Measurements from ENCODE around the gene GLRX. TPM values are rescaled to one million over a fixed set of nuclear protein-coding genes. Genes with fewer than 3 reads are reported as not detected.

GLRX gene
- total RNA-seq, 1 experiment from 2014 or later, result 17.9 TPM

DNA sequence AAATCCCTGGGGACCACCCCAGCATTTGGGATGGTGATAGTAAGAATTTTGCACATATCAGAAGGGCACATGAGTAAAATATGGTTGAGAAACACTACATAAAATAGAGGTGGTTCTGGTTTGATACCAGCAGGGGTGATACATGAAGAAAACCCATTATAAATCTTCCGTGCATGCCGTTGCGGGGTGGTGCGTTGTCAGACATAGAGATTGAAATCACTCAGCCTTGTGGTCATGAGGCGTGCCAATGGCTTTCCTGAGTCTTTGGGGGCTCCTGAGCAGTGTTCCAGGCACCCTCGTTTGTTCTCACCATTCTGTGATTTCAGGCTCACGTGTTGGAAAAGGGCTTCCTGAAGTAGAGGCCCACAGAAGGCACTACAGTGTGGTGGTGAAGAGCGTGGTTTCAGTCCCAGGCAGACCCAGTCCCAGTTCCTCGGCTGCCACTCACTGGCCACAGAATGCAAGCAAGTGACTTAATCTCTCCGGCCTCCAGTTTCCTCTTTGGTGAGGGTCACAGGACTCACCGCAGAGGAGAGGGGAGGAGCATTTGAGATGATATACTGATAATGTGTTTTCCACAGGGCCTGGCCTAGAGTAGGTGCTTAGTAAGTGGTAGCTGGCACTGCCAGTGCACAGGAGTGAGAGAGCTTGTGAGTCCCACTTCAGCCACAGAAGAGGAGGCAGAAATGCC lies 20.5 kb upstream of the GLRX start:
- Mint-ChIP-seq H3K4me1 (ENCODE audit: low read depth, unreplicated experiment) (no peaks in the 10 kb centered on the region), H3K27me3 (ENCODE audit: insufficient read depth, unreplicated experiment) (no peaks in the 10 kb centered on the region)

DNA sequence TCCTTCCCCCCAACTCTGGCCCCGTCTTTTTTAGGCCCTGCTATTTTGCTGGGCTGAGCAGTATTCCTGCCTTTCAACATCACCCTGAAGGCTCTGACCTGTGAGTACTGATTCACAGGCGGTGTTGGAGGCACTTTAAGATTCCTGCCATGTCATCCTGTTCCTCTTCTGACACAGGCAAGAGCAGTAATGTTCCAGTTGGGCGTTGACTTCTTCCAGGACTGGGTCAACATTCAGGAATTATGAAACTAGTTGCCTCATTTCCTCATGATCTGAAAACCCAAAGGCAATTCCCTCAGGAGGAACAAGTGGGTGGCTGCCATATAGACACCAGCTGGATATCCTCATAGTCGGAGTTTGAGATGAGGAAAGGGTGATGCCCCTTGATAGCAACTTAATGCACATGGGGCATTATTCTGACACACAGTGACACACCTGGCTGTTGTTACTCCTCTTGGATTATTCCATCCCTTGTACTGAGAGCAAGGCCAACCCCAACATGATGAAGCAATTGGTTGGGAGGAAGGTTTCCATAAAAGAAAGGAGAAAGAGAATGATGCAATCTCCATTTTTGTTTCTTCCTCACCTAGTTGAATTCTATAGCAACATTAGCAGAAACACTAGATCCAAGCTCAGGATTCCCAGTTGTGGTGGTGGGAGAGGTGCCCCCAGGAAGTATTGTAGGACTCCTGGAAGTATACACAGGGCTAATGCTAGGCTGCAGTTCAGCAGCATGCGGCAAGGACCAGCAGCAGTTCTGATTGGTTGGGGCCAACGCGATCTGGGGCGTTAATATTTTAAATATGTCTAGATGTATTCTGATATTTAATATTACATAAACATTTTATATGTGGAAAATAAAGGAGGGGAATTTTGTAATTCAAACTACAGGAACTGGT lies 19.6 kb upstream of the GLRX start:
- intact Hi-C loops (cut with micrococcal nuclease; ENCODE audit: unreplicated experiment), result loop anchor here (10.0 kb wide), 1 partner anchor 287 kb away; the partner anchor contains the start of genes ARSK and SKIC3
- H3K9me3 Mint-ChIP-seq (ENCODE audit: unreplicated experiment), result no peaks in the 10 kb centered on the region
- no peak overlapping the region for H3K27ac Mint-ChIP-seq (ENCODE audit: unreplicated experiment)
- no peaks in the 10 kb centered on the region for H3K36me3 ChIP-seq (ENCODE audit: control insufficient read depth, insufficient read depth, low read length)
- no peaks in the 10 kb centered on the region for H3K4me1 Mint-ChIP-seq (ENCODE audit: low read depth, unreplicated experiment)
- H3K4me1 ChIP-seq, result no peaks in the 10 kb centered on the region
- H3K36me3 Mint-ChIP-seq (ENCODE audit: insufficient read depth, unreplicated experiment), result no peaks in the 10 kb centered on the region
- no TSS peak for BruUV-seq (replicated peaks)
- DNase-seq, result no peak
- ChIA-PET CTCF (interaction anchor here (0.8 kb wide), 1 partner anchor 61 kb away, joined by 3 read pairs; no protein-coding TSS in a partner anchor), POLR2A (no interaction called here)
- no peaks in the 10 kb centered on the region for H3K9me3 ChIP-seq
- H3K4me3 ChIP-seq (ENCODE audit: low read depth, low read length), result no peak overlapping the region
- H3K4me3 Mint-ChIP-seq (ENCODE audit: unreplicated experiment), result no peak overlapping the region
- TF ChIP-seq, protein P1, sequence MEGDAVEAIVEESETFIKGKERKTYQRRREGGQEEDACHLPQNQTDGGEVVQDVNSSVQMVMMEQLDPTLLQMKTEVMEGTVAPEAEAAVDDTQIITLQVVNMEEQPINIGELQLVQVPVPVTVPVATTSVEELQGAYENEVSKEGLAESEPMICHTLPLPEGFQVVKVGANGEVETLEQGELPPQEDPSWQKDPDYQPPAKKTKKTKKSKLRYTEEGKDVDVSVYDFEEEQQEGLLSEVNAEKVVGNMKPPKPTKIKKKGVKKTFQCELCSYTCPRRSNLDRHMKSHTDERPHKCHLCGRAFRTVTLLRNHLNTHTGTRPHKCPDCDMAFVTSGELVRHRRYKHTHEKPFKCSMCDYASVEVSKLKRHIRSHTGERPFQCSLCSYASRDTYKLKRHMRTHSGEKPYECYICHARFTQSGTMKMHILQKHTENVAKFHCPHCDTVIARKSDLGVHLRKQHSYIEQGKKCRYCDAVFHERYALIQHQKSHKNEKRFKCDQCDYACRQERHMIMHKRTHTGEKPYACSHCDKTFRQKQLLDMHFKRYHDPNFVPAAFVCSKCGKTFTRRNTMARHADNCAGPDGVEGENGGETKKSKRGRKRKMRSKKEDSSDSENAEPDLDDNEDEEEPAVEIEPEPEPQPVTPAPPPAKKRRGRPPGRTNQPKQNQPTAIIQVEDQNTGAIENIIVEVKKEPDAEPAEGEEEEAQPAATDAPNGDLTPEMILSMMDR (IDR thresholded peaks at IDR 0.05; ENCODE audit: insufficient read depth in 1 of 2, low read depth in 1 of 2, low read length in 1 of 2, severe bottlenecking in 1 of 2, unreplicated experiment in 1 of 2), result no peak
- H3K27me3 ChIP-seq (replicated peaks; ENCODE audit: control insufficient read depth, insufficient read depth, low read length), result no peaks in the 10 kb centered on the region
- H3K27me3 Mint-ChIP-seq (ENCODE audit: insufficient read depth, unreplicated experiment), result no peaks in the 10 kb centered on the region

More for the DNA sequence above, 20.5 kb upstream of the GLRX start:
- Histone ChIP-seq H3K4me3 (ENCODE audit: low read depth, low read length) (no peak overlapping the region), H3K4me1 (no peaks in the 10 kb centered on the region), H3K9me3 (no peaks in the 10 kb centered on the region), H3K27me3 (replicated peaks; ENCODE audit: control insufficient read depth, insufficient read depth, low read length) (no peaks in the 10 kb centered on the region), H3K36me3 (ENCODE audit: control insufficient read depth, insufficient read depth, low read length) (no peaks in the 10 kb centered on the region)
- intact Hi-C loops (cut with micrococcal nuclease; ENCODE audit: unreplicated experiment), result loop anchor here (1.0 to 10.0 kb wide), 2 partner anchors 62 to 288 kb away; partner anchors contain the start of genes ARSK and SKIC3
- no peak overlapping the region for H3K4me3 Mint-ChIP-seq (ENCODE audit: unreplicated experiment)
- no peak overlapping the region for H3K27ac Mint-ChIP-seq (ENCODE audit: unreplicated experiment)
- POLR2A ChIA-PET, result no interaction called here
- BruUV-seq (replicated peaks), result no TSS peak
- TF ChIP-seq, protein P1 (IDR thresholded peaks at IDR 0.05; ENCODE audit: insufficient read depth in 1 of 2, low read depth in 1 of 2, low read length in 1 of 2, severe bottlenecking in 1 of 2, unreplicated experiment in 1 of 2), result peak in 1 of 2 experiments; percentile 31
- no peak for DNase-seq
- no peaks in the 10 kb centered on the region for H3K36me3 Mint-ChIP-seq (ENCODE audit: insufficient read depth, unreplicated experiment)
- CTCF ChIA-PET, result interaction anchor here (2.0 kb wide), 1 partner anchor 62 kb away, joined by 12 read pairs; no protein-coding TSS in a partner anchor
- H3K9me3 Mint-ChIP-seq (ENCODE audit: unreplicated experiment), result no peaks in the 10 kb centered on the region

DNA sequence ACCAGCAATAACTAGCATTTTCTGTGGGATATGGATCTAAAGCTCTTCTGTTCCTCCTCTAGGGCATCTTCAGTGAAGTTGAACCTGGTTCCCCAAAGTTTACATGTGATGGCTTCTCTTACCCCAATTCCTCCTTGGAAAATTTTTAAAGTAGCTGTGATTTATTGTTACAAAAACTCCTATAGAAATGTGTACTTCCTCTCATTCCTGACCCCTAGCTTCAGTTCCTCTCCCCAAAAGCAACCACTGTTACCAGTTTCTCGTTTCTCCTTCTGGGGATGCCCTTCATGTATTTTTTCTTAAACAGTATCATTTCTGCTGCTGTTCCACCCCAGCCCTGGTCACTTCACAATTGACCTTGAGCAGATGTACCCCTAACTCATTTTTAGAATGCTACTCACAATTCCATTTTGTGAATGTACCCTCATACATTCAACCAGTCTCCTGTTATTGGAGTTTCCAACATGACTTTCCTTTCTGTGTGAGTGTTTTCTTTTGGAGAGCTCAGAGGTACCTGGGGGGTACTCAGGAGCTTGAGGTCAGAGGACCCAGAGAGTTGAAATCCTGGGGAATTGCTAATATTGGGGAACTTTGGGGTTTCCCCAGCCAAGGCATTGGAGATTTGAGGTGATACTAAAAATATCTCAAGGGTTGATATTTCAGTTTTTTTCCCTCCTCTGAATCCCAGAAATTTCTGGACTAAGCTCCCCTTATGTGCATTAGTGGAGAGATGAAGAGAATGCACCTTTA lies 18.6 kb upstream of the GLRX start:
- H3K9me3 ChIP-seq, result no peaks in the 10 kb centered on the region
- H3K27ac Mint-ChIP-seq (ENCODE audit: unreplicated experiment), result no peak overlapping the region
- no peaks in the 10 kb centered on the region for H3K36me3 Mint-ChIP-seq (ENCODE audit: insufficient read depth, unreplicated experiment)
- intact Hi-C loops (cut with micrococcal nuclease; ENCODE audit: unreplicated experiment), result loop anchor here (10.0 kb wide), 1 partner anchor 286 kb away; the partner anchor contains the start of genes ARSK and SKIC3
- no peaks in the 10 kb centered on the region for H3K27me3 Mint-ChIP-seq (ENCODE audit: insufficient read depth, unreplicated experiment)
- H3K4me3 ChIP-seq (ENCODE audit: low read depth, low read length), result no peak overlapping the region
- H3K4me3 Mint-ChIP-seq (ENCODE audit: unreplicated experiment), result no peak overlapping the region
- no TSS peak for BruUV-seq (replicated peaks)
- no peaks in the 10 kb centered on the region for H3K36me3 ChIP-seq (ENCODE audit: control insufficient read depth, insufficient read depth, low read length)
- POLR2A ChIA-PET, result no interaction called here
- H3K27me3 ChIP-seq (replicated peaks; ENCODE audit: control insufficient read depth, insufficient read depth, low read length), result no peaks in the 10 kb centered on the region
- H3K4me1 Mint-ChIP-seq (ENCODE audit: low read depth, unreplicated experiment), result no peaks in the 10 kb centered on the region
- no peaks in the 10 kb centered on the region for H3K4me1 ChIP-seq
- CTCF ChIA-PET, result interaction anchor here (0.8 kb wide), 1 partner anchor 60 kb away, joined by 3 read pairs; no protein-coding TSS in a partner anchor
- H3K9me3 Mint-ChIP-seq (ENCODE audit: unreplicated experiment), result no peaks in the 10 kb centered on the region
- TF ChIP-seq, protein P1 (IDR thresholded peaks at IDR 0.05; ENCODE audit: insufficient read depth in 1 of 2, low read depth in 1 of 2, low read length in 1 of 2, severe bottlenecking in 1 of 2, unreplicated experiment in 1 of 2), result no peak
- no peak for DNase-seq
